Fibroblast of pulmonary artery (primary cell): Measurements from ENCODE around the gene ST3GAL3.

Source experiments
- DNase-seq: peaks from one replicate; pipeline ENCODE4 v3.0.0-alpha.2; 2010; ENCODE audit warnings: low read depth
- H3K4me3 ChIP-seq: replicated peaks from 2 replicates; pipeline ENCODE4 v1.5.1; 2011; ENCODE audit warnings: low read depth, mild to moderate bottlenecking, control low read depth, low read length, moderate library complexity
- TF ChIP-seq, protein P1 (sequence below): IDR thresholded peaks from 2 replicates; pipeline ENCODE4 v1.5.1; 2011; ENCODE audit warnings: mild to moderate bottlenecking, control low read depth, low read length, inconsistent platforms; ENCODE audit errors: missing control alignments

The ST3GAL3 gene

DNA sequence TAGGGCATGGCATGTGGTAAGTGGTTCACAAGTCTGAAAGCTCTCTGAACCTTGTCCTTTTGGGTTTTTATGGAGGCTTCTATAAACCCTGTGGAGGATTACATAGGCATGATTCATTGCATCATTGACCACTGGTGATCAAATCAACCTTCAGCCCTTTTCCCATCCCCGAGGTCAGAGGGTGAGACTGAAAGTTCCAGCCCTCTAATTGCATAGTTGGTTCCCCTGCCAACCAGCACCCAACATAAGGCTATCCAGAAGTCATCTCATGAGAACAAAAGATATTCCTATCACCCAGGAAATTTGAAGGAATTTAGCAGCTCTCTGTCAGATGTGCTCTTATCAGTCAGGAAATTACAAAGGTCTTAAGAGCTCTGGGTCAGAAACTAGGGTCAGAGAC lies 136.8 kb downstream of the ST3GAL3 start:
- no peak overlapping the region for H3K4me3 ChIP-seq
- TF ChIP-seq, protein P1, sequence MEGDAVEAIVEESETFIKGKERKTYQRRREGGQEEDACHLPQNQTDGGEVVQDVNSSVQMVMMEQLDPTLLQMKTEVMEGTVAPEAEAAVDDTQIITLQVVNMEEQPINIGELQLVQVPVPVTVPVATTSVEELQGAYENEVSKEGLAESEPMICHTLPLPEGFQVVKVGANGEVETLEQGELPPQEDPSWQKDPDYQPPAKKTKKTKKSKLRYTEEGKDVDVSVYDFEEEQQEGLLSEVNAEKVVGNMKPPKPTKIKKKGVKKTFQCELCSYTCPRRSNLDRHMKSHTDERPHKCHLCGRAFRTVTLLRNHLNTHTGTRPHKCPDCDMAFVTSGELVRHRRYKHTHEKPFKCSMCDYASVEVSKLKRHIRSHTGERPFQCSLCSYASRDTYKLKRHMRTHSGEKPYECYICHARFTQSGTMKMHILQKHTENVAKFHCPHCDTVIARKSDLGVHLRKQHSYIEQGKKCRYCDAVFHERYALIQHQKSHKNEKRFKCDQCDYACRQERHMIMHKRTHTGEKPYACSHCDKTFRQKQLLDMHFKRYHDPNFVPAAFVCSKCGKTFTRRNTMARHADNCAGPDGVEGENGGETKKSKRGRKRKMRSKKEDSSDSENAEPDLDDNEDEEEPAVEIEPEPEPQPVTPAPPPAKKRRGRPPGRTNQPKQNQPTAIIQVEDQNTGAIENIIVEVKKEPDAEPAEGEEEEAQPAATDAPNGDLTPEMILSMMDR: no peak
- no peak for DNase-seq

DNA sequence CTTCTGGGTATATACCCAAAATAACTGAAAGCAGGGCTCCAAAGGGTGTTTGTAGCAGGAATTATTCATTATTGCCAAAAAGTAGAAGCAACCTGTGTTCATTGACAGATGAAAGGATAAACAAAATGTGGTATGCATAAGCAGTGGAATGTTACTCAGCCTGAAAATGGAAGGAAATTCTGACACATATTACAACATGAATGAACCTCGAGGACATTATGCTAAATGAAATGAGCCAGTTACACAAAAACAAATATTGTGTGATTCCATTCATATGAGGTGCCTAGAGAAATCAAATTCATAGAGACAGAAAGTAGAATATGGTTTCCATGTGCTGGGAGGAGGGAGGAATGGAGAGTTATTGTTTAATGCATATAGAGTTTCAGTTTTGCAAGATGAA lies 140.0 kb downstream of the ST3GAL3 start:
- DNase-seq: no peak
- TF ChIP-seq, protein P1: no peak
- H3K4me3 ChIP-seq: no peak overlapping the region

DNA sequence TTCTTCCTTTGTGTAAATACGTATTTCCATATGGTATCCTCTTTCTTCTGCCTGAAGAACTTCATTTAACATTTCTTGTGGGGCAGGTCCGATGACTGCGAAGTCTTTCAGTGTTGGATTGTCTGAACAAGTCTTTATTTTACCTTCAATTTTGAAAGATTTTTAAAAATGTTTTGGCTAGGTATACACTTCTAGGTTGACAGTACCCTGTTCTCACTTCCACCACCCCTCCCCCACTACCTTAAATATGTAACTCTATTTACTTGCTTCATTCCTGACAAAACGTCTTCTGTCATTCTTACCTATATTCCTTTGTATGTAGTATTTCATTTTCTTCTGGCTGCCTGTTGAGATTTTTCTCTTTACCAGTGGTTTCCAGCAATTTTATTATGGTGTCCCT lies 140.5 kb downstream of the ST3GAL3 start:
- TF ChIP-seq, protein P1: no peak
- no peak for DNase-seq

DNA sequence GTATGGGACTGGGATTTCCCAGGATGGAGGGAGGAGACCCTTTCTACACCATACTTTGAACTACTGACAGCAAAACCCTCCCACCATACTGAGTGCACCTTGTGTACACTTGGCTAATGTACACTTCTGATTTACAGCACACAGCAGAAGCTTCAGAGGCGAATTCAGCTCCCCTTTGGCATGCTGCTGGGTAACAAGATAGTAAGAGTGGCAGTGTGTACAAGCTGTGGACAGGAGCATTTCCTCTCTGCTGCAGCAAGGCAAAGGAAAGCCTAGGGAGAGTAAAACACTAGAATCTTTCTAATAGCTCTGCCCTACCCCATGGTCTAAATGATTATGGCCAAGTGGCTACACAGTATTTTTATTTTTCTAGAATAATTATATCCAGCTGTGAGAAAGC lies 142.3 kb downstream of the ST3GAL3 start:
- TF ChIP-seq, protein P1: no peak
- no peak for DNase-seq
- H3K4me3 ChIP-seq: no peak overlapping the region

More for the DNA sequence above, 140.5 kb downstream of the ST3GAL3 start:
- no peak overlapping the region for H3K4me3 ChIP-seq

DNA sequence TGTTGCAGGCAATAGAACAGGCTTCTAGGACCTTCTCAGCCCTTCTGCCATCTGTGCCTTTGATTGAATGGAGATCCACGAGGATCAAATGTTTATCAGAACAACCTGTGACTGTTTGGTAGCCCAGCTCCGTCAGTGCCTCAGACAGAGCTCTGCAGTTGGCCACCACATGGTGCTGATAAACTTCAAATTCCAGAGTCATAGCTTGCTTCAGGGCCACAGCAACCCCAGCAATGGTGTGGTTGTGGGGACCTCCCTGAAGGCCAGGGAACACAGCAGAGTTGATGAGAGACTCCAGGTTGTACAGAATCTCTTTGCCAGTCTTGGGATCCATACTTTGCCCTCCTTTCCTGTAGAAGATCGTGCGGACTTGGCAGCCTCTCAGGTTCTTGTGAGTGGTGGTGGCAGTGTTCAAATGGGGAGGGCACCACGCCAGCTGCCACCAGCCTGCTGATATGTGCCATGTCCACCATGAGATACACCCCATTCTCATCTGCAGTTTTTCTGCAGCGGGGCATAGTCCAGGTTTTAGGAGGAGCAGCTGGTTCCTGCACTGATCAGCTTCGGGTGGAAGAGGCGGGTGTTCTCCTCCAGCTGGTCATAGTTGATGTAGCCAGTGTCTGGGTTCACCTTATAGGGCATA lies 143.4 kb downstream of the ST3GAL3 start:
- no peak overlapping the region for H3K4me3 ChIP-seq
- TF ChIP-seq, protein P1: no peak
- no peak for DNase-seq

DNA sequence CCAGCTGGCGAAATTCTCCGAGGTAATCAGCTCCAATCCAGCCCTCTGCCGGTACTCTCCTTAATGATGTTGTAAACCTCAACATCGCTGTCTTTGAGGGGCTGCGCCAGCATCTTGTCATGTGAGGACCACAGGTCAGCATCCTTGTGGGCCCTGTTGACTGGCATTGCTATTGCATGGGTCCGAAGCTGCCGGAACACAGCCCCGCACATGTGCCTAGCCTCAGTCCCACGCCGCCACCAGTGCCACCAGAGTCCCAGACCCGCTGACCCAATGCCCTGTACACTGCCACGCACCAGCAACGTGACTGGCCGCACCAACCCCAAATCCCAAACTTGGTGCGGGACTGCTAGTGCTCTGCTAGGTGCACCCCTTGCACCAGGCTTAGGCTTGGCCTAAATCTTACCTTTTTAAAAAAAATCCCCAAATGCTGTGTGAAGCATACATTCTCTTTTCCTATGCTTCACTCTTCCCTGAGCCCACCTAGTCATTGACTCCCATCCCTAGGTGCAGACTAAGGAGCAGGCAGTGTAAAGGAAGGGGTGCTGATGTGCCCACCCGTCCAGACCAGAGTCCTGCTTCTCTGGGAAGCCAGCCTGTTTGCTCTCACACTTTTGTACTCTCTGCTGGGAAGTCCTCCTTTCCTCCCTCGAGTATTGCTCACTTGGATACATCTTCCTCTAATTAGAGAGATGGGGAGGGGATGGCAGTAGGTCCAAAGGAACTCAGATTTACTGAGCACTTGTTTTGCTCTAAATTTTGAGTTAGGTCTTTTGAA lies 144.4 kb downstream of the ST3GAL3 start:
- TF ChIP-seq, protein P1: no peak
- no peak overlapping the region for H3K4me3 ChIP-seq
- no peak for DNase-seq
